Neutrophil (primary cell): ENCODE measurements around the gene INA.
"Not testable (repeated sequence)": the region's sequence is repeated elsewhere in the genome, so short reads cannot be mapped to it uniquely, and the experiment has no call there.

Experiments
- H3K27ac ChIP-seq: fragments of 200-600 bp; sonication (generic); 2 replicates; pipeline ENCODE4 v1.5.1; 2016; ENCODE audit warnings: mild to moderate bottlenecking, moderate library complexity
- H3K27me3 ChIP-seq: fragments of 200-600 bp; sonication (generic); 2 replicates; pipeline ENCODE4 v1.6.0; 2016; ENCODE audit warnings: mild to moderate bottlenecking
- H3K36me3 ChIP-seq: fragments of 200-600 bp; sonication (generic); 2 replicates; pipeline ENCODE4 v1.5.1; 2017
- H3K4me1 ChIP-seq, 2 experiments: fragments of 200-600 bp in 1 of 2; sonication (generic) in 1 of 2; 1 replicate in 1 of 2; 2 replicates in 1 of 2; pipeline versions ENCODE4 v1.5.1 to v1.6.1; 2013 to 2016; ENCODE audit warnings: low read depth in 1 of 2, low read length in 1 of 2, mild to moderate bottlenecking in 1 of 2, moderate library complexity in 1 of 2; ENCODE audit not compliant: control insufficient read depth in 1 of 2, insufficient read depth in 1 of 2
- H3K4me3 ChIP-seq, 2 experiments: fragments of 200-600 bp in 1 of 2; sonication (generic) in 1 of 2; 1 replicate in 1 of 2; 2 replicates in 1 of 2; pipeline ENCODE4 v1.5.1; 2013 to 2016; ENCODE audit warnings: low read depth in 1 of 2, low read length in 1 of 2, mild to moderate bottlenecking in 1 of 2, moderate library complexity in 1 of 2
- H3K9me3 ChIP-seq: fragments of 200-600 bp; sonication (generic); 2 replicates; pipeline ENCODE4 v1.5.1; 2016
- CTCF ChIP-seq: fragments of 200-600 bp; sonication (generic); IDR thresholded peaks from 2 replicates; pipeline ENCODE4 v1.5.1; 2016; ENCODE audit warnings: antibody characterized with exemption

INA gene

DNA sequence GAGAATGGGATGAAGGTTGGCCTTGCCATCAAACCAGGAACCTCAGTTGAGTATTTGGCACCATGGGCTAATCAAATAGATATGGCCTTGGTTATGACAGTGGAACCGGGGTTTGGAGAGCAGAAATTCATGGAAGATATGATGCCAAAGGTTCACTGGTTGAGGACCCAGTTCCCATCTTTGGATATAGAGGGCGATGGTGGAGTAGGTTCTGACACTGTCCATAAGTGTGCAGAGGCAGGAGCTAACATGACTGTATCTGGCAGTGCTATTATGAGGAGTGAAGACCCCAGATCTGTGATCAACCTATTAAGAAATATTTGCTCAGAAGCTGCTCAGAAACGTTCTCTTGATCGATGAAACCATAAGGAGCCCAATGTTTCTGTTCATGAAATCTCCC, 30.6 kb upstream of the INA start:
- no peaks in the 10 kb centered on the region for H3K9me3 ChIP-seq
- no peak overlapping the region for H3K4me3 ChIP-seq
- no peaks in the 10 kb centered on the region for H3K36me3 ChIP-seq
- H3K27ac ChIP-seq: no peak overlapping the region
- TF ChIP-seq CTCF: no peak
- H3K4me1 ChIP-seq: peaks cover 13 to 24% of the 10 kb centered on the region in 2 experiments
- H3K27me3 ChIP-seq: no peaks in the 10 kb centered on the region

- TF ChIP-seq CTCF: no peak
- H3K9me3 ChIP-seq: no peaks in the 10 kb centered on the region
- no peak overlapping the region for H3K27ac ChIP-seq
- H3K36me3 ChIP-seq: no peaks in the 10 kb centered on the region
- no peak overlapping the region for H3K4me3 ChIP-seq
- H3K27me3 ChIP-seq: no peaks in the 10 kb centered on the region
- no peaks in the 10 kb centered on the region for H3K4me1 ChIP-seq
Observed at GRCh38 chr10:103254113-103254512, 22.8 kb upstream of the INA start.

GRCh38 chr10:103254538-103255325, 22.2 kb upstream of the INA start:
- Histone ChIP-seq H3K9me3 (no peaks in the 10 kb centered on the region), H3K36me3 (no peaks in the 10 kb centered on the region), H3K4me1 (no peaks in the 10 kb centered on the region), H3K27me3 (no peaks in the 10 kb centered on the region), H3K4me3 (no peak overlapping the region), H3K27ac (no peak overlapping the region)
- TF ChIP-seq CTCF: no peak

- Histone ChIP-seq H3K9me3 (no peaks in the 10 kb centered on the region), H3K27ac (no peak overlapping the region), H3K27me3 (no peaks in the 10 kb centered on the region), H3K4me1 (no peaks in the 10 kb centered on the region), H3K4me3 (no peak overlapping the region), H3K36me3 (no peaks in the 10 kb centered on the region)
- no peak for TF ChIP-seq CTCF
Observed at GRCh38 chr10:103256613-103257012, 20.3 kb upstream of the INA start.

- TF ChIP-seq CTCF: no peak
- no peak overlapping the region for H3K27ac ChIP-seq
- H3K4me1 ChIP-seq: no peaks in the 10 kb centered on the region
- H3K36me3 ChIP-seq: no peaks in the 10 kb centered on the region
- H3K9me3 ChIP-seq: no peaks in the 10 kb centered on the region
- H3K27me3 ChIP-seq: peaks cover 8% of the 10 kb centered on the region
- H3K4me3 ChIP-seq: no peak overlapping the region
Observed at GRCh38 chr10:103257812-103258211, 19.1 kb upstream of the INA start.

DNA sequence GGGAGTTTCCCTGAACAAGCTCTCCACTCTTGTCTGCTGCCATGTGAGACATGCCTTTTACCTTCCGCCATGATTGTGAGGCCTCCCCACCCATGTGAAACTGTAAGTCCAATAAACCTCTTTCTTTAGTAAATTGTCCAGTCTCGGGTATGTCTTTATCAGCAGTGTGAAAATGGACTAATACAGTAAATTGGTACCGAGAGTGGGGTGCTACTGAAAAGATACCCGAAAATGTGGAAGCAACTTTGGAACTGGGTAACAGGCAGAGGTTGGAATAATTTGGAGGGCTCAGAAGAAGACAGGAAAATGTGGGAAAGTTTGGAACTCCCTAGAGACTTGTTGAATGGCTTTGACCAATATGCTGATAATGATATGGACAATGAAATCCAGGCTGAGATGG, 18.0 kb upstream of the INA start:
- peaks cover 20% of the 10 kb centered on the region for H3K27me3 ChIP-seq
- not testable (repeated sequence) for H3K4me1 ChIP-seq, H3K36me3 ChIP-seq, H3K27ac ChIP-seq, H3K9me3 ChIP-seq, H3K4me3 ChIP-seq
